GM12873 (cell line): ENCODE data around the gene INSR.

Experiments
- TF ChIP-seq, protein P1 (sequence below): IDR thresholded peaks from 2 replicates; pipeline ENCODE4 v1.5.1; 2012; ENCODE audit warnings: low read depth, mild to moderate bottlenecking, moderate library complexity, low read length, control low read depth; ENCODE audit not compliant: insufficient read depth; ENCODE audit errors: missing control alignments

The INSR gene

GRCh38 chr19:7152568-7152967 is 141.6 kb downstream of the INSR start:
- TF ChIP-seq, protein P1, sequence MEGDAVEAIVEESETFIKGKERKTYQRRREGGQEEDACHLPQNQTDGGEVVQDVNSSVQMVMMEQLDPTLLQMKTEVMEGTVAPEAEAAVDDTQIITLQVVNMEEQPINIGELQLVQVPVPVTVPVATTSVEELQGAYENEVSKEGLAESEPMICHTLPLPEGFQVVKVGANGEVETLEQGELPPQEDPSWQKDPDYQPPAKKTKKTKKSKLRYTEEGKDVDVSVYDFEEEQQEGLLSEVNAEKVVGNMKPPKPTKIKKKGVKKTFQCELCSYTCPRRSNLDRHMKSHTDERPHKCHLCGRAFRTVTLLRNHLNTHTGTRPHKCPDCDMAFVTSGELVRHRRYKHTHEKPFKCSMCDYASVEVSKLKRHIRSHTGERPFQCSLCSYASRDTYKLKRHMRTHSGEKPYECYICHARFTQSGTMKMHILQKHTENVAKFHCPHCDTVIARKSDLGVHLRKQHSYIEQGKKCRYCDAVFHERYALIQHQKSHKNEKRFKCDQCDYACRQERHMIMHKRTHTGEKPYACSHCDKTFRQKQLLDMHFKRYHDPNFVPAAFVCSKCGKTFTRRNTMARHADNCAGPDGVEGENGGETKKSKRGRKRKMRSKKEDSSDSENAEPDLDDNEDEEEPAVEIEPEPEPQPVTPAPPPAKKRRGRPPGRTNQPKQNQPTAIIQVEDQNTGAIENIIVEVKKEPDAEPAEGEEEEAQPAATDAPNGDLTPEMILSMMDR: no peak

DNA sequence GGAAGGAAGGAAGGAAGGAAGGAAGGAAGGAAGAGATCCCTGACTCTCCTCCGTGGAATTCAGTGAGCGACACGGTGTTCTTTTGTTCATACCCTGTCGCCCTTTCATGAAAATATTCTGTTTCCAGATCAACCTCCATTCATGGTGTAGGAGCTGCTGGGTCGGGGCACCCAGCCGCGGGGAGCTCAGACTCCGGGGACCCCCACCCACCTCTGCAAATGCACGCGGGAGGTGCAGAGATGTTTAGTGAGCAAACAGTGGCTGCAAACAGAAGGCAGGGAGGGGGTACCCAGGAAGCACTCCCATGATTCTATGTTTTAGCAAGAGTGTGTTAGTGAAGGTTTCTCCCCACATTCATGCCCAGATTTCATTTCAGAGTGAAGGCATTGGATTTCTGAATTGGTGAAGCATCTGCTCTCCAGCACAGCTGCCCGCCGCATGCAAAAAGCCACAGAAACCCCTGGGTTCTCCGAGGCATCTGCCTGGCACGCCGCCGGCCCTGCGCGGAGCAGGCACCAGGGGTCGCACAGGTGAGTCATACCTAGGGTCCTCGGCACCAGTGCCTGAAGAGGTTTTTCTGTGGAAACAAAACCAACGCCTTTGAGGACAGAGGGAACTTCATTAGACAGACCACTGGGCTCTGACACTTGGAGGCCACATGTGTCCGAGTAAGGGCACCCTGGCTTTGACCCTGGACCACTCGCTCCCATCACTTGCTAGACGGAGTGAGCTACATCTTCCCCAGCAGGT is 144.1 kb downstream of the INSR start:
- TF ChIP-seq, protein P1: no peak

DNA sequence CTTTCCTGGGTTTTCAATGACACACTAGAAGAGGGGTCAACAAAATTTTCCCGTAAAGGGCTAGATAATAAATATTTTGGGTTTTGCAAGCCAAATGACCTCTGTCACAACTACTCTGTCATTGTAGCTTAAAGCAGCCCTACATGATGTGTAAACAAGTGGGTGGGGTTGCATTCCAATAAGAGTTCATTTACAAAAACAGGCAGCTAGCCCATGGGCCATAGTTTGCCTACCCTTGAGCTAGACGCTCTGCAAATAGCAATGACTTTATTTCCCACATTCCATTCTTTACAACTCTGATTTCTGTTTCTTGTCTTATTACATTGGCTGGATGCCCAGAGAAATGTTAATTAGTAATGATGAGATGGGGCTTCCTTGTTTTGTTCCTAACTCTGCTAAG is 148.7 kb downstream of the INSR start:
- TF ChIP-seq, protein P1: no peak

- TF ChIP-seq, protein P1: no peak
Measured at GRCh38 chr19:7142771-7143170, 151.4 kb downstream of the INSR start.

DNA sequence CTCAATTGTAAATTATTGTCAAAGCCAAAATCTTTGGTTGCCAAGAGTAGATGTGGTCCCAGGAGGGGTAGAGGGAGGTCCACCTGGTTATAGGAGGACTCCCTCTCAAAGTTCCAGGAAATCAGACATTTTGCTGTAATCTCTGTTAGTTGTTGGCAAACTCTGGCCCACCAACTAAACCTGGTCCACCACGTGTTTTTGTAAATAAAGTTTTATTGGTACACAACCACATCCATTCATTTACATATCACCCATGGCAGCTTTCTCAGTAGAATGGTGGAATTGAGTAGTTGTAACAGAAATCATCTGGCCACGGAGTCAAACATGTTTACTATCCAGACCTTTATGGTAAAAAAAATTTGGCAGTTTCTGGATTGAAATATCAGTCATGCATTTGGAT is 154.1 kb downstream of the INSR start:
- TF ChIP-seq, protein P1: no peak

DNA sequence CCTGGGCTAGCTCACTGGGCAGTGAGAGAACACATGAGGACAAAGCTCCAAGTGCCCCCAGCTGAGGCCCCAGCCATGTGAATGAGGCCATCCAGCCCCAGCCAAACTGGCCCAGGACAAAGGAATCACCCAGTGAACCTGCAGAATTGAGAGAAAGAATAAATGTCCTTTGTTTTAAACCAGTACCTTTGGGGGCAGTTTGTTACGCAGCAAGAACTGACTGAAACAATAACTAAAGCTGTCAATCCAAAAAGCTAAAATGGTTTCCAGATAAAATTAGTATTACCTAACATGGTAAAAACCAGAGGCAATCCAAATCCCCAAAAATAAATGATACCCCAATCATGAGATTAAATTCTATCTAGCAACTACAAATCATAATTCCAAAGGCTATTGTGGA is 155.1 kb downstream of the INSR start:
- TF ChIP-seq, protein P1: no peak

- TF ChIP-seq, protein P1: no peak
Measured at GRCh38 chr19:7138402-7138801, 155.8 kb downstream of the INSR start.
